Stimulated activated CD4-positive, alpha-beta T cell treated with anti-CD3 and anti-CD28 coated beads, Interleukin-1b, Interleukin-23, amount 100 ng/mL, for 4 hours (primary cell): ENCODE measurements around the gene ZMAT2.
"Not testable (repeated sequence)": the region's sequence is repeated elsewhere in the genome, so short reads cannot be mapped to it uniquely, and the experiment has no call there.

ENCODE experiments used
- DNase-seq, 2 donors: peaks; one replicate each; pipeline ENCODE4 v3.0.0-alpha.2; 2020; ENCODE audit warnings: low read depth in 2 of 2

ZMAT2 gene, protein sequence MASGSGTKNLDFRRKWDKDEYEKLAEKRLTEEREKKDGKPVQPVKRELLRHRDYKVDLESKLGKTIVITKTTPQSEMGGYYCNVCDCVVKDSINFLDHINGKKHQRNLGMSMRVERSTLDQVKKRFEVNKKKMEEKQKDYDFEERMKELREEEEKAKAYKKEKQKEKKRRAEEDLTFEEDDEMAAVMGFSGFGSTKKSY

DNA sequence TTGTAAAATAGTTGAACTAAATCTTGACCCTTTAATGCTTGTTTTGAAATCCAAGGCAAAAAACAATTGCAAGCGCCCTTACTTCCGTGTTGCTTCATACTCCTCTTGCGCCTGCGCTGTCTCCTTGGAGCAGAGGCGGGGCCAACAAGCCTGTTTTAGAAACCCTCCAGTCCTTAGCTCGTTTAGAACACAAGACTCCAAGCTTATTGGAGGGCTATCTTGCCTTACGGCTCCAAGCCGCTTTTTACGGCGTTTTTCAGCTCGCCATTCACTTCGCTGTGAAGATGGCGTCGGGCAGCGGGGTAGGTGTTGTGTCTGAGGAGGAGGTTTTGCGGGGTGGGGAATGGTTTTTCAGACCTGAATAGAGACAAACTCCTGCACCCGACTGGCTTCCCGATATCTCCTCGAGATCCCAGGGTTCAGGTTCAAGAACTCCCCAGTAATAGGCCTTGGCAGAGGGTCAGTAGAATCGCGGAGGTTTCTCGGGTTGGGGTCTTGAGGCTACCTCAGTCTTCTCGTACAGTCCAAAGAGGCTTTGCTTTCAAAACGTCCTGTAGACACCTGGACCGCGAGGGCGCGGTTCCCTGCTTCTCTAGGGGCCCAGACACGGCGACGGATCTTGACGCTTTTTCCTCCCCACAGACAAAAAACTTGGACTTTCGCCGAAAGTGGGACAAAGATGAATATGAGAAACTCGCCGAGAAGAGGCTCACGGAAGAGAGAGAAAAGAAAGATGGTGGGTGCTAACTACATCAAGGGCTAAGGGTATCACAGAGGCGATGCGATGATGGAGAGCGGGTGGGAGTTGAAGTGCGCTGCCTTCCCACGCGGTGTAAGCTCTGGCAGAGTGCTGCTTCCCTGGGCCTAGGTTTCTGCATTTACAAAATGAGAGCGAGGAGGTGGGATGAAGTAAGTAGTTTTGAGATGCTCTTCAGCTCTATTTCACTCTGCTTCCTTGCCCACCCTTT is at the start of gene ZMAT2:
Gene ZMAT2, plus strand, starts transcription at position 271 of the 968 bp plus-strand sequence. Its CDS starts 14 bp downstream, at position 285.
- peak; percentile 81 to 87 for DNase-seq

GRCh38 chr5:140658870-140659269 is 41.4 kb upstream of the ZMAT2 start:
- no peak for DNase-seq

DNA sequence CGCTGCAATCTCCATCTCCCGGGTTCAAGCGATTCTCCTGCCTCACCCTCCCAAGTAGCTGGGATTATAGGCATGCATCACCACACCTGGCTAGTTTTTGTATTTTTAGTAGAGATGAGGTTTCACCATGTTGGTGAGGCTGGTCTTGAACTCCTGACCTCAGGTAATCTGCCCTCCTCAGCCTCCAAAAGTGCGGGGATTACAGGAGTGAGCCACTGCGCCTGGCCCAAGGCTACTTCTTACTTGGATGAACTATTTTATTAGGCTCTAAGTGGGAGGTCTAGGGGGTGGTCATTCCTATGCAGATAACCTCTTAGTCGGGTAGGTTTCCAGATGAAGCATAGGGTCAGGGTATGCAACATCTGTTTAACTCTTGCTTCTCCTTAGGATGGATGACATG is 39.9 kb upstream of the ZMAT2 start:
- DNase-seq = not testable (repeated sequence)

GRCh38 chr5:140664030-140664358 is 36.3 kb upstream of the ZMAT2 start:
- no peak for DNase-seq

DNA sequence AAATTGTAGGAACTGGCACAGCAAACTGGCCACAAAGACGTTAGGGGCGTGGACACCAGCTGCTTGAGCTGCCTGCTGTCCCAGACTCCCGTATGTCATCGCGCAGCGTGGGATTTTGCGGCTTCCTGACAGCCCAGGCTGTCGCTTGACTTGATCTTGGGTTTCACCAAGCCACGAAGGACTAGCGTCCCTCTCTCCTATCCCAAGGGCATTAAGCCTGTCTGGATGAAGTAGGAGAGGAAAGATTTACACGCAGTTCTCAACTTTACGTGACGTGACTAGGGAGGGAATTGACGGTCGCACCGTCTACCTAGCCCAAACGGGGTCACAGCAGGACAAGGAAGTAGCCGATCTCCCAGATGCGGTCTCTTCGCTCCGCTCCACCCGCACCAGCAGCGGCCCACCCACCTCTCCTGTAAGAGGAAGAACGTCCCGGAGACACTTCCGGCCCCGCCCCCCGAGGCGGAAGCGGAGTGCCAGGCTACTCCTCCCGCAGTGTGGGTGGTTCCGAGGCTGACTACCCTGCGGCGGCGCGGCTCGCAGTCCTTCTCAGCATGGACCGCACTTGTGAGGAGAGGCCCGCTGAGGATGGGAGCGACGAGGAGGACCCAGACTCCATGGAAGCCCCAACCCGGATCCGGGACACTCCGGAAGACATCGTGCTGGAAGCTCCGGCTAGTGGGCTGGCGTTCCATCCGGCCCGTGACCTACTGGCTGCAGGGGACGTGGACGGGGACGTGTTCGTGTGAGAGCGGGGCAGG is 35.7 kb upstream of the ZMAT2 start, which contains the start of gene WDR55:
Gene WDR55, plus strand, starts transcription at position 546 of the 761 bp plus-strand sequence. Its CDS starts 9 bp downstream, at position 555.
- DNase-seq = peak; percentile 91 to 96

DNA sequence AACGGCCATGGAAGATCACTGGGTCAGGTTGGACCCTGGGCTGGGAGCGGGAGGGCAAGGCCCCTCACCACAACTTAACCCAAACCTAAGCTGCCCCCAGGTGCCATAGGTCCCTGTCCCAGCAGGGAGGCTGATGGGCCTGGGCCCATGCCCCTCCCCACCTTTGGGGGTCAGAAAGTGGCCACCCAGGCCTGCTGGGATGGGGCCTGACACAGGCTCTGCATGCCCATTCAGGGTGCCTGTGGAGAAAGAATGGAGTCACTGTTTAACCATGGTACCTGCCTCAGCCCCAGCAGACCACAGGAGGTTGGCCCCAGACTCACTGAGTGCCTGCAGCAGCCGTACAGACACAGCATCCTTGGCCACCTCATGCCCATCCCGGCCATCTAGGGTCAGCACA is 29.2 kb upstream of the ZMAT2 start:
- DNase-seq = not testable (repeated sequence)

- no peak for DNase-seq
Measured at GRCh38 chr5:140671472-140672125, 28.6 kb upstream of the ZMAT2 start.

DNA sequence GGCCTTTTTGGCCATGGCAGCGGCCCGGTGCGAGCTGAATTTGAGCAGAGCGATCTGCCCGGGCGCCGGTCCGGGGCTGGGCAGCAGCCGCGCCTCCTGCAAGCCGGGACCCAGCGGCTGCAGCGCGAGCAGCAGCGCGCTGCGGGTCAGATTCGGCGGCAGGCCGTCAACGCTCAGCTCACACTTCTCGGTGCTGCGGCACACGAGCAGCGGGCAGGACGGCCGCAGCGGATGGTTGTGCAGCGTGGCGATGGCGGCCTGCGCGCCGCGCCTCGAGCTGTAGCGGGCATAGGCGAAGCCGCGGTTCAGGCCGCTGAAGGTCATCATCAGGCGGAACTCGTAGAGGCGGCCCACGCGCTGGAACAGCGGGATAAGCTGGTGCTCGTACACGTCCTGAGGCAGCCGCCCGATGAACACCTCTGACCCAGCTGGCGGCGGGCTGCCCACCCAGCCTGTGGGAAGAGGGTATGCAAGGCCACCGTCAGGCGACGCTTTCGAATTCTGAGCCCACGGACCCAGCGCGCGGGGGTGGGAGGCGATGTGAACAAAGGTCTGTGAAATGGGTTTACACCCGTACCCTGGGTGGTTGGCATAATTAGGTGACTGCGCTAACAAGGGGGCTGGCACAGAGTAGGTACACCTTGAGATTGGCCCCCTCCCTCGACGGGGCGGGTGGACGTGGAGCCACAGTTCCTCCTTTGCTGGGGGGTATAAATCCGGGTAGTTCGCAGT is 27.6 kb upstream of the ZMAT2 start:
- DNase-seq = no peak

GRCh38 chr5:140673187-140673976 is 26.9 kb upstream of the ZMAT2 start, which contains the start of gene DND1:
TSS of gene DND1 (minus strand) at chr5:140673576. CDS start at chr5:140673542, 34 bp downstream.
- no peak for DNase-seq

DNA sequence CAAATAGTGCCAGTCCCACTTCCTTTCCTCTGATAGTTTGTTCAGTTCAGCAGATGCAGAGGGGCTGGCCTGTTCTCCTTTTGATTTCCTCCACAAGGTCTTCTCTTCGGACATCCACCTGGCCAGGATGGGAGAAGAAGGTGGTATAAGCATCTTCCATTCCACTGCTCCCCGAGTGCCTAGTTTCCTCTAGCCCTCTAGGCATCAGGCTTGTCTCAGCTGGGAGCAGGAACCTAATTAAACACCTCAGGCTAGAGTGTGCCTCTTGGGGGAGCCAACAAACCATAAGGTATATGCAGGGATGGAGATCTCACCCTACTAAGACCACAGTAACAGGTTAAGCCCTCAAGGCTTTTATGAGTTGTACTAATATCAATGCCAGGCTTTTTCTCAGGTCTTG is 26.0 kb upstream of the ZMAT2 start:
- DNase-seq = no peak

GRCh38 chr5:140674629-140675028 is 25.6 kb upstream of the ZMAT2 start:
- no peak for DNase-seq

GRCh38 chr5:140677947-140678346 is 22.3 kb upstream of the ZMAT2 start:
- no peak for DNase-seq

DNA sequence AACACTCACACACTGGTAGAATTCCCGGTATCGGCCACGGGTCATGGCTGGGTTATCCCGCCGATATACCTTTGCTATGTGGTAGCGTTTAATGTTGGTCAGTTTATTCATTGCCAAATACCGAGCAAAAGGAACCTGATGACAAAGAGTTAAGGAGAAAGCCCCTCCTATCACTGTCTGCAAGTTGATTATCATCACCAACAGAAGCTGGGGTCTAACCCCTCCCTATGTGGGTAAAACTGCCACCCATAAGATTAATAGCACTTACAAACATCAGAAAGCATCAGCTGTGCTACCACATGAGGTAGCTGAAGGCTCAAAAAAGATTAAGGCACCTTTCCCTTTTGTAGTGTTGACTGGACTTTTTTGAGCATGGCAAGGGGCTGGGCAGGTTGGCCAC is 21.3 kb upstream of the ZMAT2 start:
- DNase-seq = no peak

- no peak for DNase-seq
Measured at GRCh38 chr5:140690376-140690932, 9.8 kb upstream of the ZMAT2 start.

GRCh38 chr5:140690941-140691924 is 9.0 kb upstream of the ZMAT2 start, which contains the start of the genes HARS1 and HARS2:
TSS of gene HARS1 (minus strand) at chr5:140691370. CDS start at chr5:140691304, 66 bp downstream.
TSS of gene HARS2 (plus strand) at chr5:140691455. CDS start at chr5:140691649, 194 bp downstream.
- DNase-seq = peak; percentile 58 to 67

DNA sequence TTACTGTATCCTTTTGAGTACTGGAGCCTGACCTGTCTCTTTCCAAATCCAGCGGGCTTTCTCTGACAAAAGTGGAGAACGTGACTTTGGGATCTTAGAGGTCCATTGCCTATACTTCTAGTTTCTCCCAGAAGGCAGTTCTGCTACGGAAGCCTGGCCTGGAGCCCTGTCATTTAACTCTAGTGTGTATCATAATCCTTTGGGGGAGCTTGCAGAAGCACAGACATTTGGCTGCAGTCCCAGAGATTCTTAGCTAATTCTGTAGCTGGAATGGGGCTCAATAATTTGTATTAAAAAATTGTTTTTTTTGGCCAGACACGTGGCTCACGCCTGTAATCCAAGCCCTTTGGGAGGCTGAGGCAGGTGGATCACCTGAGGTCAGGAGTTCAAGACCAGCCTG is 6.0 kb upstream of the ZMAT2 start:
- no peak for DNase-seq

DNA sequence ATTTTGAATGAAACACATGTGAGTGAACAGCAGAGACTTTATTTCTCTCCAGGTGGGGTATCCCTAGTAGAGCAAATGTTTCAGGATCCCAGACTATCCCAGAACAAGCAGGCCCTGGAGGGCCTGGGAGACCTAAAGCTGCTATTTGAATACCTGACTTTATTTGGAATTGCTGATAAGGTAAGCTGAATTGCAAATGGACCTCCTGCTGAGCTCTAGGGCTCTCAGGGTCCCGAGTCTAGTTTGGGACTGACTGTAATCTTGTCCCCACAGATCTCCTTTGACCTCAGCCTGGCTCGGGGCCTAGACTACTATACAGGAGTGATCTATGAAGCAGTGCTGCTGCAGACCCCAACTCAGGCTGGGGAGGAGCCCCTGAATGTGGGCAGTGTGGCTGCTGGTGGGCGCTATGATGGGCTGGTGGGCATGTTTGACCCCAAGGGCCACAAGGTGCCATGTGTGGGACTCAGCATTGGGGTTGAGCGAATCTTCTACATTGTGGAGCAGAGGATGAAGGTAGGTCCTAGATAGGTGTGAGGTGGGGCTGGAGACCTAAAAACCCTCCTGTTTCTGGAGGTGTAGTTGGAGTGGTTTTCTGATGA is 3.3 kb upstream of the ZMAT2 start:
- no peak for DNase-seq

DNA sequence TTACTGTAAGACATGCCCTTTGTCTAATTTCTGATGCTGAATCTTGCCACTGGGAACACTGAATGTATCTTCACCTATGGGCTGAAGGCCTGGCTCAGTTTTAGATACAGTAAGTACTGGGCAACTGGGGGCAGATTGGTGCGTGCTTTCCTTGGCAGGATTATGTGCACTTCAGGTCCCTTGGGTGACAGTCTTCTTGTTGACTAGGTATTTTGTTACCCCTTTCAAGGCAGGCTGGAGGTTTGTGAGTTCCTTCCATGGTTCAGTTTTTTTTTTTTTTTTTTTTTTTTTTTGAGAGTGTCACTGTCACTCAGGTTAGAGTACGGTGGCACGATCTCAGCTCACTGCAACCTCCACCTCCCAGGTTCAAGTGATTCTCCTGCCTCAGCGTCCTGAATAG is 7.6 kb downstream of the ZMAT2 start:
- DNase-seq = no peak
